H9 (cell line): Measurements from ENCODE around the gene GRIP1. TPM values are rescaled to one million over a fixed set of nuclear protein-coding genes. Genes with fewer than 3 reads are reported as not detected.

Experiments used
- DNase-seq: peaks from one replicate; pipeline ENCODE4 v3.0.0-alpha.2; 2017
- H2AFZ ChIP-seq: one replicate; pipeline ENCODE4 v1.6.1; 2013; ENCODE audit warnings: mild to moderate bottlenecking, low read length, control low read depth, moderate library complexity
- H2AK5ac ChIP-seq: 2 replicates; pipeline ENCODE4 v1.6.1; 2013; ENCODE audit warnings: low read length, control low read depth, mixed read lengths; ENCODE audit not compliant: insufficient read length
- H2BK120ac ChIP-seq: one replicate; pipeline ENCODE4 v1.6.1; 2013; ENCODE audit warnings: low read depth, mild to moderate bottlenecking, low read length, control low read depth, inconsistent platforms; ENCODE audit not compliant: poor library complexity, severe bottlenecking
- H2BK12ac ChIP-seq: 2 replicates; pipeline ENCODE4 v1.6.1; 2013; ENCODE audit warnings: low read length, control low read depth, mixed read lengths, low read depth; ENCODE audit not compliant: insufficient read length
- H2BK15ac ChIP-seq: 2 replicates; pipeline ENCODE4 v1.6.1; 2013; ENCODE audit warnings: low read depth, low read length, control low read depth
- H2BK20ac ChIP-seq: one replicate; pipeline ENCODE4 v1.6.1; 2013; ENCODE audit warnings: low read depth, mild to moderate bottlenecking, low read length, control low read depth, inconsistent platforms; ENCODE audit not compliant: poor library complexity, severe bottlenecking
- H2BK5ac ChIP-seq: 2 replicates; pipeline ENCODE4 v1.6.1; 2013; ENCODE audit warnings: low read length, control low read depth, mixed read lengths; ENCODE audit not compliant: insufficient read length
- H3K14ac ChIP-seq: 2 replicates; pipeline ENCODE4 v1.6.1; 2013; ENCODE audit warnings: low read length, control low read depth; ENCODE audit not compliant: insufficient read depth
- H3K18ac ChIP-seq: 2 replicates; pipeline ENCODE4 v1.6.1; 2013; ENCODE audit warnings: low read depth, mild to moderate bottlenecking, mixed read lengths, low read length, control low read depth; ENCODE audit not compliant: insufficient read length
- H3K23ac ChIP-seq: 2 replicates; pipeline ENCODE4 v1.6.1; 2013; ENCODE audit warnings: low read length, control low read depth, mixed read lengths, low read depth; ENCODE audit not compliant: insufficient read length
- H3K23me2 ChIP-seq: 2 replicates; pipeline ENCODE4 v1.6.1; 2013; ENCODE audit warnings: low read depth, mild to moderate bottlenecking, mixed read lengths, low read length, control low read depth; ENCODE audit not compliant: insufficient read length, poor library complexity, severe bottlenecking
- H3K27ac ChIP-seq: 2 replicates; pipeline ENCODE4 v1.5.1; 2013; ENCODE audit warnings: low read length, control low read depth, mixed read lengths, low read depth; ENCODE audit not compliant: insufficient read length
- H3K27me3 ChIP-seq: 2 replicates; pipeline ENCODE4 v1.6.1; 2013; ENCODE audit warnings: low read length, control low read depth, inconsistent platforms; ENCODE audit not compliant: insufficient read depth
- H3K4ac ChIP-seq: 2 replicates; pipeline ENCODE4 v1.6.1; 2013; ENCODE audit warnings: low read depth, mild to moderate bottlenecking, control low read depth, inconsistent platforms, low read length, moderate library complexity
- H3K4me1 ChIP-seq: 2 replicates; pipeline ENCODE4 v1.6.1; 2013; ENCODE audit warnings: low read length, control low read depth, inconsistent platforms; ENCODE audit not compliant: insufficient read depth
- H3K4me2 ChIP-seq: 2 replicates; pipeline ENCODE4 v1.6.1; 2013; ENCODE audit warnings: low read length, control low read depth, mixed read lengths; ENCODE audit not compliant: insufficient read length, insufficient read depth
- H3K56ac ChIP-seq: 2 replicates; pipeline ENCODE4 v1.6.1; 2013; ENCODE audit warnings: low read depth, mild to moderate bottlenecking, mixed read lengths, low read length, control low read depth; ENCODE audit not compliant: insufficient read length
- H3K79me1 ChIP-seq: 2 replicates; pipeline ENCODE4 v1.6.1; 2013; ENCODE audit warnings: low read depth, mild to moderate bottlenecking, moderate library complexity, low read length, control low read depth, inconsistent platforms; ENCODE audit not compliant: insufficient read depth, poor library complexity, severe bottlenecking
- H3K79me2 ChIP-seq: 2 replicates; pipeline ENCODE4 v1.6.1; 2013; ENCODE audit warnings: low read length, control low read depth, inconsistent platforms; ENCODE audit not compliant: insufficient read depth
- H3K9ac ChIP-seq: 2 replicates; pipeline ENCODE4 v1.6.1; 2013; ENCODE audit warnings: low read length, control low read depth, mixed read lengths; ENCODE audit not compliant: insufficient read length; ENCODE audit errors: extremely low read depth
- H3K9me3 ChIP-seq: one replicate; pipeline ENCODE4 v1.6.1; 2013; ENCODE audit warnings: low read depth, low read length, inconsistent platforms; ENCODE audit not compliant: control insufficient read depth
- H3T11ph ChIP-seq: one replicate; pipeline ENCODE4 v1.6.1; 2013; ENCODE audit warnings: mild to moderate bottlenecking, low read length, control low read depth, inconsistent platforms
- H4K20me1 ChIP-seq: one replicate; pipeline ENCODE4 v1.6.1; 2013; ENCODE audit not compliant: control insufficient read depth, insufficient read length, insufficient read depth
- H4K5ac ChIP-seq: 2 replicates; pipeline ENCODE4 v1.6.1; 2013; ENCODE audit warnings: low read depth, mild to moderate bottlenecking, mixed read lengths, low read length, control low read depth; ENCODE audit not compliant: insufficient read length
- H4K8ac ChIP-seq: replicated peaks from 2 replicates; pipeline ENCODE4 v1.6.1; 2013; ENCODE audit warnings: low read length, control low read depth, mixed read lengths, low read depth; ENCODE audit not compliant: insufficient read length
- H4K91ac ChIP-seq: 2 replicates; pipeline ENCODE4 v1.6.1; 2013; ENCODE audit warnings: low read depth, mild to moderate bottlenecking, moderate library complexity, mixed read lengths, low read length, control low read depth; ENCODE audit not compliant: insufficient read length
- H3K27ac Mint-ChIP-seq, 3 experiments: 2 replicates in 2 of 3; 3 replicates in 1 of 3; pipeline ENCODE4 v1.8.0; 2020 to 2021; ENCODE audit warnings: mixed read lengths in 3 of 3, mild to moderate bottlenecking in 1 of 3, moderate library complexity in 1 of 3
- H3K27me3 Mint-ChIP-seq: 2 replicates; pipeline ENCODE4 v1.8.0; 2021; ENCODE audit warnings: low read depth, mild to moderate bottlenecking, moderate library complexity, mixed read lengths
- H3K36me3 Mint-ChIP-seq, 3 experiments: 2 replicates in 2 of 3; 3 replicates in 1 of 3; pipeline ENCODE4 v1.8.0; 2020 to 2021; ENCODE audit warnings: low read depth in 3 of 3, mixed read lengths in 3 of 3; ENCODE audit not compliant: insufficient read depth in 1 of 3
- H3K4me1 Mint-ChIP-seq, 2 experiments: 2 replicates each; pipeline ENCODE4 v1.8.0; 2020; ENCODE audit warnings: mixed read lengths in 2 of 2
- H3K4me3 Mint-ChIP-seq, 2 experiments: 2 replicates in 1 of 2; 3 replicates in 1 of 2; pipeline ENCODE4 v1.8.0; 2020 to 2021; ENCODE audit warnings: mild to moderate bottlenecking in 2 of 2, mixed read lengths in 2 of 2, moderate library complexity in 1 of 2
- H3K9me3 Mint-ChIP-seq, 2 experiments: 2 replicates in 1 of 2; 3 replicates in 1 of 2; pipeline ENCODE4 v1.8.0; 2020; ENCODE audit warnings: mild to moderate bottlenecking in 2 of 2, mixed read lengths in 2 of 2, moderate library complexity in 1 of 2
- WGBS: extraction: QIAGEN DNeasy Blood & Tissue Kit; methylation state at CpG from one replicate; pipeline ENCODE4 v1.1.7; 2013; ENCODE audit warnings: missing lambda C conversion rate, low lambda C conversion rate, mixed read lengths; ENCODE audit not compliant: insufficient read length; ENCODE audit errors: extremely low coverage; 5-methylcytosine and 5-hydroxymethylcytosine counted together
- total RNA-seq: library from RNA; stranded (reverse); gene quantifications from 2 replicates; pipeline ENCODE4 v1.2.1, GENCODE V29; 2021
- TF ChIP-seq, protein P1 (sequence below): fragments of 200-600 bp; sonication (generic); conservative IDR thresholded peaks from 3 replicates; pipeline ENCODE4 v1.8.0; 2021; ENCODE audit warnings: antibody characterized with exemption, mild to moderate bottlenecking

Gene GRIP1
- total RNA-seq, 1 experiment from 2014 or later = 19.5 TPM

DNA sequence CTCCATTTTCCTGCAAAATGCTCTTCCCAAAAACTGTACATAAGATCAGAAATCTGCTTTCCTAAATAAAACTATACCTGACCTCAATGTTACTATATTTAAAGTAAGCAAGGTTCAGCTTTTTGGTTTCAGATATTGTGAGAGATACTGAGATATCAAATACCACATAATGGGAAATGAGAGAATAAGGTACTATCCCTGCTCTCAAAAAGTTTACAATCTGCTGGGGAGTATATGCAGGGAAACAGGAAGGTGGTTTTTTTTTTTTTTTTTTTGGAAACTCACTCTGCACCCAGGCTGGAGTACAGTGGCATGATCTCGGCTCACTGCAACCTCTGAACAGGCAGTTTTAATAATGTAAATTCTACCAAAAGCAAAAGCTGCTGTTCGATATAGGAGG is 327.6 kb downstream of the GRIP1 start:
- peaks cover 0 to 4% (median 4%) of the 10 kb centered on the region in 3 experiments; a peak in 5 of 7 replicates for H3K36me3 Mint-ChIP-seq

More for the DNA sequence above, 327.6 kb downstream of the GRIP1 start:
- H3K27me3 Mint-ChIP-seq = no peaks in the 10 kb centered on the region
- no peak overlapping the region for H3K4me3 Mint-ChIP-seq
- no peak overlapping the region for H4K91ac ChIP-seq
- H3K18ac ChIP-seq = no peak overlapping the region
- no peaks in the 10 kb centered on the region for H3K9me3 Mint-ChIP-seq
- TF ChIP-seq, protein P1, sequence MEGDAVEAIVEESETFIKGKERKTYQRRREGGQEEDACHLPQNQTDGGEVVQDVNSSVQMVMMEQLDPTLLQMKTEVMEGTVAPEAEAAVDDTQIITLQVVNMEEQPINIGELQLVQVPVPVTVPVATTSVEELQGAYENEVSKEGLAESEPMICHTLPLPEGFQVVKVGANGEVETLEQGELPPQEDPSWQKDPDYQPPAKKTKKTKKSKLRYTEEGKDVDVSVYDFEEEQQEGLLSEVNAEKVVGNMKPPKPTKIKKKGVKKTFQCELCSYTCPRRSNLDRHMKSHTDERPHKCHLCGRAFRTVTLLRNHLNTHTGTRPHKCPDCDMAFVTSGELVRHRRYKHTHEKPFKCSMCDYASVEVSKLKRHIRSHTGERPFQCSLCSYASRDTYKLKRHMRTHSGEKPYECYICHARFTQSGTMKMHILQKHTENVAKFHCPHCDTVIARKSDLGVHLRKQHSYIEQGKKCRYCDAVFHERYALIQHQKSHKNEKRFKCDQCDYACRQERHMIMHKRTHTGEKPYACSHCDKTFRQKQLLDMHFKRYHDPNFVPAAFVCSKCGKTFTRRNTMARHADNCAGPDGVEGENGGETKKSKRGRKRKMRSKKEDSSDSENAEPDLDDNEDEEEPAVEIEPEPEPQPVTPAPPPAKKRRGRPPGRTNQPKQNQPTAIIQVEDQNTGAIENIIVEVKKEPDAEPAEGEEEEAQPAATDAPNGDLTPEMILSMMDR = no peak
- no peak overlapping the region for H3K4ac ChIP-seq
- no peaks in the 10 kb centered on the region for H3K27me3 ChIP-seq
- no peak overlapping the region for H3K27ac ChIP-seq
- no peak overlapping the region for H2BK12ac ChIP-seq
- H3K9me3 ChIP-seq = no peaks in the 10 kb centered on the region
- WGBS = no CpG with 5 or more reads among the region's 2 CpGs
- H3K56ac ChIP-seq = no peak overlapping the region
- no peak overlapping the region for H3K23ac ChIP-seq
- no peaks in the 10 kb centered on the region for H3K79me2 ChIP-seq
- peaks cover 7 to 9% of the 10 kb centered on the region in 2 experiments for H3K4me1 Mint-ChIP-seq
- H3K27ac Mint-ChIP-seq = no peak overlapping the region
- H3K23me2 ChIP-seq = no peaks in the 10 kb centered on the region
- no peak overlapping the region for H4K8ac ChIP-seq
- DNase-seq = no peak
- H2AFZ ChIP-seq = no peak overlapping the region
- H3K4me1 ChIP-seq = peaks cover 2% of the 10 kb centered on the region; the same call in 1 of the 2 replicates
- H2BK20ac ChIP-seq = no peak overlapping the region
- no peak overlapping the region for H3K14ac ChIP-seq
- no peak overlapping the region for H4K5ac ChIP-seq
- no peak overlapping the region for H3T11ph ChIP-seq
- H2BK15ac ChIP-seq = no peak overlapping the region
- no peak overlapping the region for H3K4me2 ChIP-seq
- no peak overlapping the region for H2AK5ac ChIP-seq
- no peaks in the 10 kb centered on the region for H3K79me1 ChIP-seq
- no peak overlapping the region for H3K9ac ChIP-seq
- H2BK120ac ChIP-seq = no peak overlapping the region
- H4K20me1 ChIP-seq = no peaks in the 10 kb centered on the region
- no peak overlapping the region for H2BK5ac ChIP-seq
